Thoracic aorta (tissue), 2 donors: Measurements from ENCODE around the gene UTS2R. TPM values are rescaled to one million over a fixed set of nuclear protein-coding genes. Genes with fewer than 3 reads are reported as not detected.

Experiments used
- ATAC-seq: fragments of 150-250 bp; one replicate; pipeline ENCODE4 v1.8.0; 2017; ENCODE audit warnings: low read depth; ENCODE audit not compliant: insufficient number of reproducible peaks, low FRiP score
- DNase-seq: peaks from one replicate; pipeline ENCODE4 v3.0.0-alpha.2; 2020; ENCODE audit warnings: low spot score
- H3K27ac ChIP-seq, 2 donors: fragments of 200-600 bp; sonication (generic); 1 replicate in 1 of 2; 2 replicates in 1 of 2; pipeline ENCODE4 v1.5.1; 2016; ENCODE audit warnings: mild to moderate bottlenecking in 2 of 2, moderate library complexity in 2 of 2
- H3K27me3 ChIP-seq: fragments of 200-600 bp; sonication (generic); replicated peaks from 2 replicates; pipeline ENCODE4 v1.6.0; 2016; ENCODE audit warnings: mild to moderate bottlenecking; ENCODE audit not compliant: insufficient read depth
- H3K36me3 ChIP-seq: fragments of 200-600 bp; sonication (generic); one replicate; pipeline ENCODE4 v1.5.1; 2016
- H3K4me1 ChIP-seq, 2 donors: fragments of 200-600 bp; sonication (generic); 1 replicate in 1 of 2; 2 replicates in 1 of 2; pipeline versions ENCODE4 v1.5.1 to v1.6.0; 2016; ENCODE audit warnings: low read depth in 2 of 2, mild to moderate bottlenecking in 1 of 2; ENCODE audit not compliant: control insufficient read depth in 1 of 2
- H3K4me3 ChIP-seq: fragments of 200-600 bp; sonication (generic); 2 replicates; pipeline ENCODE4 v1.5.1; 2016; ENCODE audit warnings: mild to moderate bottlenecking
- H3K9me3 ChIP-seq: fragments of 200-600 bp; sonication (generic); 2 replicates; pipeline ENCODE4 v1.5.1; 2016
- total RNA-seq, 2 donors: library from RNA; depleted of rRNA; stranded (reverse); fragments of >200 nt; gene quantifications; one replicate each; pipeline versions ENCODE4 v1.1.0 to v1.2.3, GENCODE V29; 2016
- TF ChIP-seq, protein P1 (sequence below): fragments of 200-600 bp; sonication (generic); IDR thresholded peaks from one replicate; pipeline ENCODE4 v1.5.1; 2019; ENCODE audit warnings: antibody characterized with exemption

UTS2R gene
- total RNA-seq, 2 donors from 2014 or later: 0.27 TPM; not detected in 1

DNA sequence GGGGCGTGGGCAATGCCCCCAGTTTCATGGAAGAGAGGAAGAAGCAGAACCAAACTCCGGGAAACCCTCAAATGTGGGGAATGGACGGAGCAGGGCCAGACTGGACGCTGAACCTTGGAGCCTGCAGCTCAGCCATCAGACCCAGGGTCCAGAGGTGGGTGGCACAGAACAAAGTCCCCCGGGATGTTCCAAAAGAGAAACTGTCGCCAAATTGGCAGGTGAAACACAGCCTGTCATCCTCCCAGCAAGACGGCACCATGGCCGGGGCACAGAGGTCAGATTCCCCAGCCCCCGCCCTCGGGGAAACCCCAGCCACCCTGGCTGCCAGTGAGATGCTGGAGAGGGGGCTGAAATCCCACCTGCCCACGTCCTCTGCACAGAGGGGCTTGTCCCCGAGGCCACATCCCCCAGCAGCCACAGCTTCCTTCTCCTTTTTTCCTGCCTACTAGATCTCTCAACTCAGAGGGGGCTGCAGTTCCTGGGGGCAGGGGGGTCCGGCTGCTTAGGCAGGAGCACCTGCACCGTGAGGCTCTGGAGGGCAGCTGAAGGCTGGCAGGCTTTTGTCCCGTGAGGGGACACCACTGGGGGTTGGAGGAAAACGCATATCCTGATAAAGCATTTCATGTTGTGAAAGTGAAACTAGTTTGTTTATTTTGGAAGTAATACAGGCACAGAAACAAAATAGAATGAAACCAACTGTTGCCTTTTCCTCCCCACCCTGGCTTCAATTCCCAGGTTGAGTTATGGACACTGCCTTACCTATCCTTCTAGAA, 36.8 kb upstream of the UTS2R start:
- H3K4me1 ChIP-seq: peaks cover 27 to 51% of the 10 kb centered on the region in 2 donors
- H3K27ac ChIP-seq: no peak overlapping the region
- peak overlapping the region; percentile 83 for H3K4me3 ChIP-seq

GRCh38 chr17:82338858-82339633, 32.5 kb upstream of the UTS2R start:
- Histone ChIP-seq H3K36me3 (no peaks in the 10 kb centered on the region), H3K27me3 (no peaks in the 10 kb centered on the region), H3K9me3 (no peaks in the 10 kb centered on the region), H3K4me3 (peak overlapping the region; percentile 71), H3K27ac (no peak overlapping the region), H3K4me1 (peaks cover 16 to 28% of the 10 kb centered on the region in 2 donors)
- TF ChIP-seq, protein P1, sequence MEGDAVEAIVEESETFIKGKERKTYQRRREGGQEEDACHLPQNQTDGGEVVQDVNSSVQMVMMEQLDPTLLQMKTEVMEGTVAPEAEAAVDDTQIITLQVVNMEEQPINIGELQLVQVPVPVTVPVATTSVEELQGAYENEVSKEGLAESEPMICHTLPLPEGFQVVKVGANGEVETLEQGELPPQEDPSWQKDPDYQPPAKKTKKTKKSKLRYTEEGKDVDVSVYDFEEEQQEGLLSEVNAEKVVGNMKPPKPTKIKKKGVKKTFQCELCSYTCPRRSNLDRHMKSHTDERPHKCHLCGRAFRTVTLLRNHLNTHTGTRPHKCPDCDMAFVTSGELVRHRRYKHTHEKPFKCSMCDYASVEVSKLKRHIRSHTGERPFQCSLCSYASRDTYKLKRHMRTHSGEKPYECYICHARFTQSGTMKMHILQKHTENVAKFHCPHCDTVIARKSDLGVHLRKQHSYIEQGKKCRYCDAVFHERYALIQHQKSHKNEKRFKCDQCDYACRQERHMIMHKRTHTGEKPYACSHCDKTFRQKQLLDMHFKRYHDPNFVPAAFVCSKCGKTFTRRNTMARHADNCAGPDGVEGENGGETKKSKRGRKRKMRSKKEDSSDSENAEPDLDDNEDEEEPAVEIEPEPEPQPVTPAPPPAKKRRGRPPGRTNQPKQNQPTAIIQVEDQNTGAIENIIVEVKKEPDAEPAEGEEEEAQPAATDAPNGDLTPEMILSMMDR: no peak
- DNase-seq: no peak
- peak; percentile 22 for ATAC-seq

More for the DNA sequence above, 36.8 kb upstream of the UTS2R start:
- DNase-seq: no peak
- TF ChIP-seq, protein P1: no peak
- no peaks in the 10 kb centered on the region for H3K36me3 ChIP-seq
- H3K9me3 ChIP-seq: no peaks in the 10 kb centered on the region
- ATAC-seq: no peak
- no peaks in the 10 kb centered on the region for H3K27me3 ChIP-seq

GRCh38 chr17:82339634-82340580, 31.7 kb upstream of the UTS2R start:
- TF ChIP-seq, protein P1: no peak
- no peak for DNase-seq
- no peak overlapping the region for H3K27ac ChIP-seq
- no peaks in the 10 kb centered on the region for H3K27me3 ChIP-seq
- peaks cover 7 to 19% of the 10 kb centered on the region in 2 donors for H3K4me1 ChIP-seq
- no peaks in the 10 kb centered on the region for H3K9me3 ChIP-seq
- no peaks in the 10 kb centered on the region for H3K36me3 ChIP-seq
- peak overlapping the region; percentile 71 for H3K4me3 ChIP-seq
- ATAC-seq: no peak

- H3K36me3 ChIP-seq: no peaks in the 10 kb centered on the region
- peaks cover 3 to 13% of the 10 kb centered on the region in 2 donors for H3K4me1 ChIP-seq
- TF ChIP-seq, protein P1: no peak
- ATAC-seq: no peak
- H3K9me3 ChIP-seq: no peaks in the 10 kb centered on the region
- no peak overlapping the region for H3K27ac ChIP-seq
- no peak overlapping the region for H3K4me3 ChIP-seq
- no peaks in the 10 kb centered on the region for H3K27me3 ChIP-seq
- no peak for DNase-seq
These were observed 29.0 kb upstream of the UTS2R start for GRCh38 chr17:82342361-82343079.
